Measurements from ENCODE around the gene PLEKHG1.

GRCh38 chr6:150617062-150617461 is 17.4 kb downstream of the PLEKHG1 start:
- TF ChIP-seq EZH2 (IDR thresholded peaks at IDR 0.05; ENCODE audit: borderline replicate concordance, insufficient read depth, low read depth, low read length, poor library complexity, severe bottlenecking), result no peak
- TF ChIP-seq, protein P1, sequence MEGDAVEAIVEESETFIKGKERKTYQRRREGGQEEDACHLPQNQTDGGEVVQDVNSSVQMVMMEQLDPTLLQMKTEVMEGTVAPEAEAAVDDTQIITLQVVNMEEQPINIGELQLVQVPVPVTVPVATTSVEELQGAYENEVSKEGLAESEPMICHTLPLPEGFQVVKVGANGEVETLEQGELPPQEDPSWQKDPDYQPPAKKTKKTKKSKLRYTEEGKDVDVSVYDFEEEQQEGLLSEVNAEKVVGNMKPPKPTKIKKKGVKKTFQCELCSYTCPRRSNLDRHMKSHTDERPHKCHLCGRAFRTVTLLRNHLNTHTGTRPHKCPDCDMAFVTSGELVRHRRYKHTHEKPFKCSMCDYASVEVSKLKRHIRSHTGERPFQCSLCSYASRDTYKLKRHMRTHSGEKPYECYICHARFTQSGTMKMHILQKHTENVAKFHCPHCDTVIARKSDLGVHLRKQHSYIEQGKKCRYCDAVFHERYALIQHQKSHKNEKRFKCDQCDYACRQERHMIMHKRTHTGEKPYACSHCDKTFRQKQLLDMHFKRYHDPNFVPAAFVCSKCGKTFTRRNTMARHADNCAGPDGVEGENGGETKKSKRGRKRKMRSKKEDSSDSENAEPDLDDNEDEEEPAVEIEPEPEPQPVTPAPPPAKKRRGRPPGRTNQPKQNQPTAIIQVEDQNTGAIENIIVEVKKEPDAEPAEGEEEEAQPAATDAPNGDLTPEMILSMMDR (IDR thresholded peaks at IDR 0.05), result no peak
